IMR-90 (cell line): ENCODE measurements around the gene TREM2.

Experiments used
- BHLHE40 ChIP-seq: fragments of 150-350 bp; IDR thresholded peaks from 2 replicates; pipeline ENCODE4 v1.6.1; 2016; ENCODE audit warnings: mild to moderate bottlenecking, low read depth, low read length
- CEBPB ChIP-seq: IDR thresholded peaks from 2 replicates; pipeline ENCODE4 v1.6.1; 2012; ENCODE audit warnings: low read depth, low read length, improper control_type of control experiment
- CHD1 ChIP-seq: IDR thresholded peaks from 2 replicates; pipeline ENCODE4 v1.6.1; 2012; ENCODE audit warnings: low read depth, low read length, improper control_type of control experiment
- CTCF ChIP-seq: conservative IDR thresholded peaks from 2 replicates; pipeline ENCODE4 v1.5.1; 2012; ENCODE audit warnings: mild to moderate bottlenecking, low read depth, low read length, improper control_type of control experiment
- MAFK ChIP-seq: IDR thresholded peaks from 2 replicates; pipeline ENCODE4 v1.6.1; 2012; ENCODE audit warnings: low read depth, low read length, improper control_type of control experiment
- MAZ ChIP-seq: IDR thresholded peaks from 2 replicates; pipeline ENCODE4 v1.6.1; 2012; ENCODE audit warnings: low read depth, mild to moderate bottlenecking, low read length, improper control_type of control experiment, moderate library complexity, borderline replicate concordance
- MXI1 ChIP-seq: IDR thresholded peaks from 2 replicates; pipeline ENCODE4 v1.6.1; 2012; ENCODE audit warnings: low read depth, mild to moderate bottlenecking, low read length, moderate library complexity, borderline replicate concordance
- POLR2A ChIP-seq: IDR thresholded peaks from 2 replicates; pipeline ENCODE4 v1.6.1; 2012; ENCODE audit warnings: mild to moderate bottlenecking, low read depth, low read length
- RAD21 ChIP-seq: IDR thresholded peaks from 2 replicates; pipeline ENCODE4 v1.6.1; 2012; ENCODE audit warnings: low read length, improper control_type of control experiment
- RCOR1 ChIP-seq: IDR thresholded peaks from 2 replicates; pipeline ENCODE4 v1.6.1; 2012; ENCODE audit warnings: mild to moderate bottlenecking, low read length, improper control_type of control experiment; ENCODE audit not compliant: insufficient replicate concordance
- RFX5 ChIP-seq: IDR thresholded peaks from 2 replicates; pipeline ENCODE4 v1.8.0; 2012; ENCODE audit warnings: low read depth, mild to moderate bottlenecking, low read length, moderate library complexity
- SMC3 ChIP-seq: fragments of 150-350 bp; IDR thresholded peaks from 2 replicates; pipeline ENCODE4 v1.6.1; 2016; ENCODE audit warnings: low read depth, mild to moderate bottlenecking, antibody characterized with exemption, low read length, moderate library complexity
- TF ChIP-seq, protein P1 (sequence below): fragments of 150-350 bp; IDR thresholded peaks from 2 replicates; pipeline ENCODE4 v1.6.1; 2017; ENCODE audit warnings: mild to moderate bottlenecking, antibody characterized with exemption, low read length, low read depth

DNA sequence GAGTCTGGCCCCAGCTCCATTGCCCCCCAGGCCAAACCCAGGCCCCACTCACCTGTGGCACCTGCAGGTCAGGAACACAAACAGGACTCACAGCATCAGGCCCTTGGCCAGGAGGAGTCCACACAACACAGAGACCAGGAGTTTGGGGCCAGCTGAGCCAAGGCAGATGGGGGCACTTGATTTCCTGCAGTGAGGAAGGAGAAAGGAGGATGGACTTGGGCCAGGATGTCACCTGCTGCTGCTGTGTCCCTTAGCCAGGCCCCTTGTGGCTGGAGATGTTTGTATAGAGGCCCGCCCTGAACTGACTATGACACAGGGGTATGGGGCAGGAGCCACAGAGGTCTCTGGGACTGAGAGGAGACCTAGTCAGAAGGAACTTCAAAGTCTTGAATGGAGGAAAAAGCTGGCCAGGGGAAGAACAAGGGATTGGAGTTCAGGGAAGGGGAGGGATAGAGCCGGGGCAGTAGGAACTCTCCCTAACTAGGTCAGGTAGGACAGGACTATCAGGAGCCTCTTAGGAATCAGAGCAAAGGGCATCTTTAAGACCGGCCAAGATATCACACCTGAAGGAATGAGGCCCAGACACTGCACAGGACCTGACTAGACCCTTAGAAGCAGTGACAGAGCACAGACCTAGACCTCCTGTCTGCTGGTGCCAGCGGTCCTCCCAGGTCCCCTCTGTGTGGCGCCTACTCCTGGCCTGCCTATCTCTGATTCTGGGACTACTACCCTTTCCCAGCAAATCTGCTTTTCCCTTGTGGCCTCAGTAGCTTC is 46.8 kb upstream of the TREM2 start:
- no peak for TF ChIP-seq CTCF
- no peak for TF ChIP-seq RCOR1
- TF ChIP-seq POLR2A: no peak
- TF ChIP-seq, protein P1, sequence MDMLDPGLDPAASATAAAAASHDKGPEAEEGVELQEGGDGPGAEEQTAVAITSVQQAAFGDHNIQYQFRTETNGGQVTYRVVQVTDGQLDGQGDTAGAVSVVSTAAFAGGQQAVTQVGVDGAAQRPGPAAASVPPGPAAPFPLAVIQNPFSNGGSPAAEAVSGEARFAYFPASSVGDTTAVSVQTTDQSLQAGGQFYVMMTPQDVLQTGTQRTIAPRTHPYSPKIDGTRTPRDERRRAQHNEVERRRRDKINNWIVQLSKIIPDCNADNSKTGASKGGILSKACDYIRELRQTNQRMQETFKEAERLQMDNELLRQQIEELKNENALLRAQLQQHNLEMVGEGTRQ: no peak
- no peak for TF ChIP-seq RFX5
- no peak for TF ChIP-seq MAFK
- TF ChIP-seq RAD21: no peak
- TF ChIP-seq CEBPB: no peak
- no peak for TF ChIP-seq BHLHE40
- TF ChIP-seq CHD1: no peak
- no peak for TF ChIP-seq MXI1
- no peak for TF ChIP-seq SMC3
- TF ChIP-seq MAZ: no peak
